Adrenal gland (tissue), 12 donors: ENCODE measurements around the gene LFNG. TPM values are rescaled to one million over a fixed set of nuclear protein-coding genes. Genes with fewer than 3 reads are reported as not detected.
A peak's percentile ranks its signal among the peaks of the same experiment; 100 is the strongest.

Experiments
- DNase-seq, 7 donors: peaks; one replicate each; pipeline ENCODE4 v3.0.0-alpha.2; 2019 to 2020
- H3K27ac ChIP-seq, 5 donors: fragments of 200-600 bp; sonication (generic) in 4 of 5; 1 replicate in 3 of 5; 2 replicates in 2 of 5; pipeline versions ENCODE4 v1.5.1 to v1.8.0; 2016 to 2020; ENCODE audit warnings: mild to moderate bottlenecking in 1 of 5
- H3K27me3 ChIP-seq: fragments of 200-600 bp; 2 replicates; pipeline ENCODE4 v1.8.0; 2021
- H3K36me3 ChIP-seq, 2 donors: fragments of 200-600 bp; replicated peaks in 1 of 2; 1 replicate in 1 of 2; 2 replicates in 1 of 2; pipeline versions ENCODE4 v1.5.1 to v1.8.0; 2018 to 2022
- H3K4me1 ChIP-seq, 2 donors: fragments of 200-600 bp; replicated peaks in 1 of 2; 1 replicate in 1 of 2; 2 replicates in 1 of 2; pipeline versions ENCODE4 v1.5.1 to v1.8.0; 2018 to 2021
- H3K4me3 ChIP-seq, 4 donors: fragments of 200-600 bp; sonication (generic) in 3 of 4; one replicate each; pipeline ENCODE4 v1.5.1; 2016 to 2018
- H3K9me3 ChIP-seq, 3 donors: fragments of 200-600 bp; sonication (generic) in 1 of 3; replicated peaks in 1 of 3; 1 replicate in 2 of 3; 2 replicates in 1 of 3; pipeline versions ENCODE4 v1.5.1 to v1.8.0; 2016 to 2021
- POLR2A ChIP-seq, 2 donors: fragments of 450-650 bp; IDR thresholded peaks; one replicate each; pipeline ENCODE4 v1.6.1; 2017; ENCODE audit warnings: antibody characterized with exemption in 2 of 2, mild to moderate bottlenecking in 2 of 2, moderate library complexity in 1 of 2
- WGBS, 4 donors: extraction: QIAGEN DNeasy Blood & Tissue Kit in 2 of 4; methylation state at CpG; one replicate each; pipeline versions ENCODE4 v1.1.5 to v1.1.7; 2013 to 2017; 5-methylcytosine and 5-hydroxymethylcytosine counted together
- intact Hi-C, 2 donors: fragments of 100-400 bp; cut with DNase I; formaldehyde crosslinking; loops; one replicate each; pipeline versions ENCODE4 v1.14.1 to v1.15.0; 2022 to 2023
- polyA plus RNA-seq, 3 donors: library from polyadenylated mRNA; stranded (reverse); fragments of 200-250 nt in 2 of 3; fragments of 350-450 nt in 1 of 3; fragmentation: Illumina TruSeq in 1 of 3; extraction: RNeasy Lipid Tissue Mini Kit (QIAGEN cat#74804) in 1 of 3; gene quantifications; one replicate each; pipeline ENCODE4 v1.2.3, GENCODE V29; 2013 to 2014
- total RNA-seq, 9 donors: library from RNA; depleted of rRNA in 4 of 9; stranded (reverse); fragments of >200 nt in 4 of 9; fragments of 120-200 nt in 1 of 9; fragmentation: NEBNext Ultra II Directional in 1 of 9; extraction: Animal tissue kit (Norgen Biotek cat#: 25700) in 1 of 9; gene quantifications; one replicate each; pipeline versions ENCODE4 v1.1.0 to v1.2.4, GENCODE V29; 2013 to 2023
- TF ChIP-seq, protein P1 (sequence below), 6 experiments: fragments of 450-650 bp in 4 of 6; fragments of 200-600 bp in 2 of 6; sonication (generic) in 1 of 6; IDR thresholded peaks; 1 replicate in 5 of 6; 2 replicates in 1 of 6; pipeline versions ENCODE4 v1.5.1 to v1.8.0; 2016 to 2021; ENCODE audit warnings: antibody characterized with exemption in 6 of 6, mild to moderate bottlenecking in 2 of 6, moderate library complexity in 1 of 6
- donor health status: healthy with polysubstance abuse.
- donor health status: Bipolar disorder and iron deficiency.
- donor health status: DM: yes; HTN: yes; CAD: no.
- donor health status: DM: no; HTN: no; CAD: no.
- donor health status: DM: no; HTN: no; CAD: no.
- donor health status: DM: yes; HTN: yes; CAD: no.

The LFNG gene
- total and polyA plus RNA-seq, 12 donors, result 1.4 to 26.1 (median 14.2) TPM

DNA sequence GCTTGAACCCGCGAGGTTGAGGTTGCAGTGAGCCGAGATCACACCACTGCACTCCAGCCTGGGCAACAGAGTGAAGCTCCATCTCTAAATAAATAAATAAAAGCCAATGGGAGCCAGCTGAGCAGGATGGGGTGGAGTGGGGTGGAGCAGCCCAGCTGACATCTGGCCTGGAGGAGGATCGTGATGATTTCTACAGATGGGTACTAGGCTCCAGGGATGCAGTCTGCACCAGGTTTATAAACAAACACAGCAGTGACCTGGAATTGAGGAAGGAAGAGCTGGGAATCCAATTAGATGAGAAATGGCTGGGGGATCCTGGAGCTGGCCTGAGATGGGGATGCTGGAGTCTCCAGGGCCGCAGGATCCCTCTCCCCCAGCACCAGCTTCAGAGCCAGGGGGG, 36.1 kb upstream of the LFNG start:
- intact Hi-C loops, result no loop called here
- TF ChIP-seq POLR2A (IDR thresholded peaks at IDR 0.05), result no peak
- TF ChIP-seq, protein P1, sequence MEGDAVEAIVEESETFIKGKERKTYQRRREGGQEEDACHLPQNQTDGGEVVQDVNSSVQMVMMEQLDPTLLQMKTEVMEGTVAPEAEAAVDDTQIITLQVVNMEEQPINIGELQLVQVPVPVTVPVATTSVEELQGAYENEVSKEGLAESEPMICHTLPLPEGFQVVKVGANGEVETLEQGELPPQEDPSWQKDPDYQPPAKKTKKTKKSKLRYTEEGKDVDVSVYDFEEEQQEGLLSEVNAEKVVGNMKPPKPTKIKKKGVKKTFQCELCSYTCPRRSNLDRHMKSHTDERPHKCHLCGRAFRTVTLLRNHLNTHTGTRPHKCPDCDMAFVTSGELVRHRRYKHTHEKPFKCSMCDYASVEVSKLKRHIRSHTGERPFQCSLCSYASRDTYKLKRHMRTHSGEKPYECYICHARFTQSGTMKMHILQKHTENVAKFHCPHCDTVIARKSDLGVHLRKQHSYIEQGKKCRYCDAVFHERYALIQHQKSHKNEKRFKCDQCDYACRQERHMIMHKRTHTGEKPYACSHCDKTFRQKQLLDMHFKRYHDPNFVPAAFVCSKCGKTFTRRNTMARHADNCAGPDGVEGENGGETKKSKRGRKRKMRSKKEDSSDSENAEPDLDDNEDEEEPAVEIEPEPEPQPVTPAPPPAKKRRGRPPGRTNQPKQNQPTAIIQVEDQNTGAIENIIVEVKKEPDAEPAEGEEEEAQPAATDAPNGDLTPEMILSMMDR (IDR thresholded peaks at IDR 0.05), result no peak

GRCh38 chr7:2484868-2485267, 34.7 kb upstream of the LFNG start:
- no peaks in the 10 kb centered on the region for H3K36me3 ChIP-seq
- H3K27ac ChIP-seq, result no peak overlapping the region
- no peak overlapping the region for H3K4me3 ChIP-seq
- TF ChIP-seq, protein P1 (IDR thresholded peaks at IDR 0.05), result no peak
- no peak for TF ChIP-seq POLR2A (IDR thresholded peaks at IDR 0.05)
- H3K9me3 ChIP-seq, result no peaks in the 10 kb centered on the region
- no peaks in the 10 kb centered on the region for H3K27me3 ChIP-seq
- no peak for DNase-seq
- H3K4me1 ChIP-seq, result no peaks in the 10 kb centered on the region
- 75 to 88% (median 82%) methylated on average over 12 of the region's 12 CpGs for WGBS, 4 donors
- intact Hi-C loops, result no loop called here

More for the DNA sequence above, 36.1 kb upstream of the LFNG start:
- Histone ChIP-seq H3K36me3 (no peaks in the 10 kb centered on the region), H3K27me3 (no peaks in the 10 kb centered on the region), H3K27ac (no peak overlapping the region), H3K4me3 (no peak overlapping the region), H3K9me3 (no peaks in the 10 kb centered on the region), H3K4me1 (peaks cover 0 to 5% of the 10 kb centered on the region in 2 donors)
- DNase-seq, result no peak
- 70 to 78% (median 72%) methylated on average over 5 of the region's 5 CpGs for WGBS, 4 donors

DNA sequence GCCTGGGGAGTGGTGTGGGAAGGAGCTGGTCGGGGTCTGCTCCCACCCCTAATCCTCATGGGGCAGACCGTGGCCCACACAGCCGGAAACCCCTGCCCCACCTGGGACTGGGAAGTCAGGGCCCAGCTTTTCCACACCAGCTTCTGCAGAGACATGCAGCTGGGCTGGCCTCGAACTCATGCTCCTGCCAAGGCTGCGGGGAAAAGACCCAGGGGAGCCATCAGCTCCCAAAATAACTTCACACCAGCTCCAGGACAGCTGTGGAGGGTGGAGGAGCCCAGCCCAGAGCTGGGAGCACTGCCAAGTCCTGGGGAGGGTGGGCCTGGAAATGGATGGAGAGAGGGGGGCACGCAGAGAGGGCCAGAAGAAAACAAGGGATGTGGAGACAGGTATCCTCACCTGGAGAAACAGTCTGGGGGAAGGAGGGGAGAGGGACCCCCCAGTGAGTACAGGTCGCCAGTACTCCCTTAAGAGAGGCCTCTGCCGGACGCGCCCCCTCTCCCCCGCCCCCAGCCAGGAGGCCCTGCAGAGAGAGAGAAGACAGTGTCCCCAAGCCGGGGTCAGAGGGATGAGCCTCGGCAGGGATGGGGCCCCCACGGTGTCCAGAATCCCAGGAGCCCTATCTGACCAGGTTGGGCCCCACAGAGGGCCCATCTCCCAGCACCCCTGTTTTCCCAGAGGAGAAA, 31.8 kb upstream of the LFNG start:
- H3K36me3 ChIP-seq, result no peaks in the 10 kb centered on the region
- TF ChIP-seq, protein P1 (IDR thresholded peaks at IDR 0.05), result no peak
- no peak for TF ChIP-seq POLR2A (IDR thresholded peaks at IDR 0.05)
- peak in 1 of 7 donors; percentile 25 for DNase-seq
- H3K9me3 ChIP-seq, result no peaks in the 10 kb centered on the region
- H3K4me3 ChIP-seq, result no peak overlapping the region
- H3K27me3 ChIP-seq, result no peaks in the 10 kb centered on the region
- H3K4me1 ChIP-seq, result no peaks in the 10 kb centered on the region
- peak overlapping the region in 2 of 5 donors; percentile 13 to 66 for H3K27ac ChIP-seq
- intact Hi-C loops, result no loop called here
- WGBS, 4 donors, result 42 to 61% (median 55%) methylated on average over 7 to 14 of the region's 14 CpGs

GRCh38 chr7:2488272-2488645, 31.3 kb upstream of the LFNG start:
- 58 to 72% (median 65%) methylated on average over 5 to 8 of the region's 8 CpGs for WGBS, 4 donors
- intact Hi-C loops, result no loop called here
- no peak overlapping the region for H3K4me3 ChIP-seq
- no peaks in the 10 kb centered on the region for H3K27me3 ChIP-seq
- peak in 4 of 7 donors; percentile 17 to 67 (median 38) for DNase-seq
- H3K4me1 ChIP-seq, result no peaks in the 10 kb centered on the region
- no peaks in the 10 kb centered on the region for H3K9me3 ChIP-seq
- H3K27ac ChIP-seq, result peak overlapping the region in 2 of 5 donors; percentile 13 to 66
- no peaks in the 10 kb centered on the region for H3K36me3 ChIP-seq
- TF ChIP-seq, protein P1 (IDR thresholded peaks at IDR 0.05), result no peak
- no peak for TF ChIP-seq POLR2A (IDR thresholded peaks at IDR 0.05)
